HG02981 (cell line): Measurements from ENCODE around the gene SYT9.
A peak's percentile ranks its signal among the peaks of the same experiment; 100 is the strongest.

Source experiments
- ATAC-seq: cut with Tn5 transposase; IDR thresholded peaks from one replicate; pipeline ENCODE4 v1.9.1; 2021; ENCODE audit warnings: mild to moderate bottlenecking, moderate library complexity; ENCODE audit not compliant: unreplicated experiment

The SYT9 gene

DNA sequence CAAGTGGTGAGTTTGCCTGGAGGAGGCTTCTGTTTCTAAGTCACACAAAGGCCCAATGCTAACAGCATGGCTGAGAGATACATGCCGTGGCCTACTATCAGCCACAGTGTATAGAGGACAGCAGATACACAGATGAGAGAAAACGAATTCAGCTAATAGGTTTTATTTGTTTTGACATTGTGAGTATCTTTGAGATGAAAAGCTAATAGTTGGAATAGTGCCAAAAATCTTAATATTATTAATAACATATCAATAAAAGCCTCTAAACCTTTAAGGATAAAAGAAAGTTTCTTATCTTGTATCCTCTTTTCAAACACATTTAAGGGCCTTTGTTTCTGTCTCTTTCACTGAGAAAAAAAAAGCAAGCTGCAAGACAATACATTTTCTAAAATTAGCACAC is 203.2 kb downstream of the SYT9 start:
- ATAC-seq, result no peak

GRCh38 chr11:7457211-7457610 is 205.5 kb downstream of the SYT9 start:
- no peak for ATAC-seq

- ATAC-seq, result no peak
These were observed 211.0 kb downstream of the SYT9 start for GRCh38 chr11:7462706-7463105.

GRCh38 chr11:7467652-7468051 is 215.9 kb downstream of the SYT9 start:
- ATAC-seq, result peak; percentile 77

DNA sequence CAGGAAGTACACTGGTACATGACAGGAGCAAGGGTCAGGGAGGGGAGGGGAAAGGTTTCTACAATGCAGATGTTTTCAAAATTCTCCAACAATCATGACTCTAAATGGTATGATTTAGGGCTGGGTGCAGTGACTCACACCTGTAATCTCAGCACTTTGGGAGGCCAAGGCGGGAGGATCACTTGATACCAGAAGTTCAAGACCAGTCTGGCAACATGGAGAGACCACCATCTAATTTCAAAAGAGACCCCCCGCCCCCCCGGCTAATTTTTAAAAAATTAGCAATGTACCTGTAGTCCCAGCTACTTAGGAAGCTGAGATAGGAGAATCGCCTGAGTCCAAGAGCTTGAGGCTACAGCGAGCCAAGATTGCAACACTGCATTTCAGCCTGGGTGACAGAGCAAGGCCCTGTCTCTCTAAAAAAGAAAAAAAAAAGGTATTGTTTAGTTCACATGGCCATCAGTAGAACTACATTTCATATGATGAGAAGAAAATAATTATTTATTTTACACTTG is 217.7 kb downstream of the SYT9 start:
- ATAC-seq, result no peak

DNA sequence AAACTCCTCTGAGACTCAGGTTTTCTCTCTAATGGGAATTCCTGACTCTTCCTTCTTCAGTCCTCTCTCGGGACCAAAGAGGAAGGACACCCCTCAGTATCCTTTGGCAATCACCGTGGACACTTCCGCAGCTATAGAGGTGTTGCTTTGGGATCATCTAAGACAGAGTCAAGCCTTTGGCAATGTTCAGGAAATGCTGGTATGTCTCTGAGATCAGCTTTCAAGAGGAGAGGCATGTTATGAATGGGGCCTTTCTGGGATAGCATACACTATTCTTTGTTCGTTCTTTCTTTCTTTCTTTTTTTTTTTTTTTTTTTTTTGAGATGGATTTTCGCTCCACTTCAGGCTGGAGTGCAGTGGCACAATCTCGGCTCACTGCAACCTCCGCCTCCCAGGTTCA is 219.4 kb downstream of the SYT9 start:
- no peak for ATAC-seq

DNA sequence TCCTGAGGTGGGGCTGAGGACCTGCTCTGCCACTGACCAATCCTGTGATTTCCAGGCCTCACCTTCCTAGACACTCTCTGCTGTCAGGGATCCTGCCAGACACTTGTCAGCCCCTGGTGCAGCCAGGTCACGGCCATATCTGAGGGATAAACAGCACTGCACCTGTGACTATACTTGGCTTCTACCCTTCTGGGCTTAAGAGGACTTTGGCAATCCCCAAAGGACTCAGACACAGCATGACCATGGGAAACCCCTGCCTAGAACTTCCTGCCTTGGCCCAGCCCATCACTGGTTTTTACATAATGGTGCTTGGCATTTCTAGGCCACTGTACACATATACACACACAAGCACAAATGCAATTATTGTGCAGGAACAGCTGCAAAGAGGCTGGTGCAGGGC is 222.0 kb downstream of the SYT9 start:
- ATAC-seq, result peak; percentile 86

GRCh38 chr11:7480113-7480512 is 228.4 kb downstream of the SYT9 start:
- ATAC-seq, result no peak

- no peak for ATAC-seq
These were observed 232.4 kb downstream of the SYT9 start for GRCh38 chr11:7484131-7484530.

DNA sequence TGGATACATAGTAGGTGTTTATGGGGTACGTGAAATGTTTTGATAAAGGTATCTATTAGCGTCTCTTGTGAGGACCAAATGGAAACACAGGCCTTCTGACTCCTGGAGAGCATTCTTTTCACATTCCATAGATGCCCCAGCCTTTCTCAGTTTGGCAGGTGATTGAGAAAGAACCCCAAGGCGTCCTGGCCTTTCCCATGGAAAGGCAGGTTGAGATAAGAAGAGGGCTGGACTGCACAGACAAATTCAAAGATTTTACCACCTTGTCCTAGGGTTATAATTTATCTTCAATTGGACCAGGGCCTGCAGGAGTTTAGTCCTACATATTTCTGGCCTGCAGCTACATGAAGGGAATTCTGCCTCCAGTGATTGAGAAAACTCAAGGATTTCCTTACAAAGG is 232.9 kb downstream of the SYT9 start:
- no peak for ATAC-seq

DNA sequence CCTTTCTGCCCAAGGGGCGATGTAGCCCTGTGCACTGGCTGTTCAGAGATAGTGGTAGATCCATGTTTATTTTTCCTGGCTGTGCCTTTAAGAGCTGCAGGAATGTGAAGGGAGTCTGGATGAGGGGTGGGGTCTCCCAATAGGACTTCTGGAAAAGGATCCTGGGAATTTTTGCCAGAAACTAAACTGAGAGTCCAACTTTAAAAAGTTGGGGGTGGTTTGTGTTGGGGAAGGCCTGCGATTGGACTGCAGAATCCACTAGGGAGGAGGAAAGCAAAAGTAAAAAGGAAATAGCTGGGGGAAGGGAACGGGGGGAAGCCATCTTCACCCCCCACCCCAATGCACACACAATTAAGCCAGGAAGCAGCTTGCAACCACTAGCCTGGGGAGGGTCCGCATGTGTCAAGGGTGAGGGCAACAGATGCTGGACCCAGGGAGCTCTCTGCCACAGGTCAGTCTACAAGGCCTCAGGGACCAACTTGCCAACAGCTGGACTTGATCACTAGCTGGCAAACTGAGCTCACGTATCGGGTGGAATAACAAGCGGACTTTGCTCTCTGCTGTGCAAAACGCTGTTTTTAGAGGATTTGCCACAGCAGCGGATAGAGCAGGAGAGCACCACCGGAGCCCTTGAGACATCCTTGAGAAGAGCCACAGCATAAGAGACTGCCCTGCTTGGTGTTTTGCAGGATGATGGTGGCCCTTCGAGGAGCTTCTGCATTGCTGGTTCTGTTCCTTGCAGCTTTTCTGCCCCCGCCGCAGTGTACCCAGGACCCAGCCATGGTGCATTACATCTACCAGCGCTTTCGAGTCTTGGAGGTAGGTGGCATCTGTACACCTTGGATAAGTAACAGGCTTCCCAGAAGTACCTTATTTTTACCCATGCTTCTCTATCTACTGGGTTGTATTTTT is 233.7 kb downstream of the SYT9 start, which contains the start of gene OLFML1:
OLFML1 (plus strand) TSS at position 321 of the 912 bp plus-strand sequence; CDS start at position 691, 370 bp downstream.
- ATAC-seq, result no peak

DNA sequence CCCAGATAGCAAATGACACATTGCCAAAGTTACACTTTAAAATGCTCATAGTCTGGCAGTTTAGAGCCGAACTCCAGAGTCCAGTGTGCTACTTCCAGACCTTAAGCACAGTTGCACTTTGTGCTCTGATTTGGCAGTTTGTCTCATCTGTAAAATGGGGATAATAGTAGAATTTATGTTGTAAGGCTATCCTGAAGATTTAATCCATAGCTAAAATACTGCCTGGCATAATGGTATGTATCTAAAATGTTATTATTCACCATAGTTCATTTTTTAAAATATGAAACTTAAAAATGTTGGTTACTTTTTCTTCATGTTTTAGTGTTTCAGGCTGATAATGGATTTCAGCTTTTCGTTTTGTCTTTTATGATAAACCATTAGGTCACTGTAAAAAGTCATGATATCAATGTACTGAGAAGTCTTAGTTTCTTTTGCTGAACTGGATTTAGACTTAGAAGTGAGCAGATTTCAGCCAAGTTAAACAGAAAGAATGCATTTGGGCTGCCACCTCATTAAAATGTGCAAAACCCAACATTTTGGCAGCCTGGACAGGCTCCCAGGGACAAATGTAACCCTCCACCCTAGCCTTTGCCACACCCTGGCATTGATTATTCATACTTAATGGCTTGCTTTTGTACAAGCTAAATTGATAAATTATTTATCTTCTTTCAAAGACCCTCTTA is 234.5 kb downstream of the SYT9 start:
- ATAC-seq, result no peak

DNA sequence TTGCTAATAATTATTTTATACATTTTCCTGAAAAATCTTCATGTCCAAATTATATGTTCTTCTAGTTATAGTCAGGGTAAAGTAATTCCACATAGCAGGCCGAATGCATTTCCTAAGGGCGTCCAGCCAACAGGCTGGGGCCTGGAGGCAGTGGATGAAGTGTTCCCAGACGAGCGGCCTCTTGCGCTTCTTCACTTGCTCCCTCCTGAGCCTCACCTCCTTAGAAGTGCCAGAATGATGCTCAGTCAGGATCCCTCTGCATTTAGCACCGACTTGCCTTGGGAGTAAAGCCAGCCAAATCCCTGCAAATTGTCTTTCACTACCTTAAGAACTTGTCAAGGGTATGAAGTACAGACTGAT is 235.1 kb downstream of the SYT9 start:
- ATAC-seq, result no peak

- ATAC-seq, result no peak
These were observed 235.7 kb downstream of the SYT9 start for GRCh38 chr11:7487360-7487759.

DNA sequence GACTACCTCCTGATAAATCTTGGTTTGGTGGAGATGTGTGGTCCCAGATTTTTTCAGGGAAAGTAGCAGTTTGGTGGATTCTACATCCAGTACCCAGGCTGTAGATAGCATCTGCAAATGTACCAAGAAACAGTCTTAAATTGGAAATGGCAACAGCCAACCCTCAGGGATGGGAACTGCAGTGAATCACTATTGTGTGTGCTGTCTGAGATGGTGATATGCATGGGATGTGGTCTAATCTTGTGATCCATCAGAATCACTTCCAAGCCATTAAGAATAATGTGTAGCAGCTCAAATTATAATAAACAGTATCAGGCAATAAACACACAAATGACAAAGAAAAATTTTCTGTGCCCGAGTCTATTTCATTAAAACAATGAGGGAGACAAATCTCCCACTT is 237.0 kb downstream of the SYT9 start:
- no peak for ATAC-seq

- no peak for ATAC-seq
These were observed 237.7 kb downstream of the SYT9 start for GRCh38 chr11:7489376-7489775.

DNA sequence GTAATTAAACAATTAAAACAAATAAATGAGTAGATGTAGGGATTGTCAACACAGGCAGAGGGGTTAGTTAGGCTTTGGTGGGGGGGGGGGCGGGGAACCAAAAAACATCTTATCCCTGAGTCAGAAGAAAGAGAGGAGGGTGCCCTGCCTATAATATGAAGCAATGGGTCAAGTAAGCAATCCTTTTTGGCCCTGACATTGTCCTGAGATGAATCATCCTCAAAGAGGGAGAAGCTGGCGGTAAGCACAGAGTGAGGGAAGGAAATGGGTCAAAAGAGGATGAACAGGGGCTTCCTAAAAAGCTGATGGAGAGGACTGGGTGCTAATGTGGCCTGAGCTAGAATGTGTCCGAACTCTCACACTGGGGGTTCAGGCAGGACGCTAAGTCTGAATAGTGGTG is 238.3 kb downstream of the SYT9 start:
- ATAC-seq, result no peak

DNA sequence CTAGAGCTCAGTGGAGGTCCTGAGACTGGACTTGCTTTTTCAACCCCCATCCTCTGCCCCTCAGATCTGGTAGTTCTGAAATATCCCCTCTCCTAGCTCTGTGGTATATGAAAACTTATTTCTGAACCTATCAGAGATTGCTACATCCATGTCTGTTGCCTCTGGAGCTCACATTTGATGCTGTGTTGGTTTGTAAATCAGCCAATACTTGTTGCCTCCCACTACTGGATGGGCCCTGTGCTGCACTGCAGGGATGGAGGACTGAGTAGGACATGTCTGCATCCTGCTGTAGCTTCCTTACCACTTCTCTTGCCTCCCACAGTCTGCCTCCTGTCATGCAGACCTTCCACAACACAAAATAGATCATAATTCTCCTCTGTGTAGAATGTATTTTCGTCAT is 238.8 kb downstream of the SYT9 start:
- no peak for ATAC-seq

DNA sequence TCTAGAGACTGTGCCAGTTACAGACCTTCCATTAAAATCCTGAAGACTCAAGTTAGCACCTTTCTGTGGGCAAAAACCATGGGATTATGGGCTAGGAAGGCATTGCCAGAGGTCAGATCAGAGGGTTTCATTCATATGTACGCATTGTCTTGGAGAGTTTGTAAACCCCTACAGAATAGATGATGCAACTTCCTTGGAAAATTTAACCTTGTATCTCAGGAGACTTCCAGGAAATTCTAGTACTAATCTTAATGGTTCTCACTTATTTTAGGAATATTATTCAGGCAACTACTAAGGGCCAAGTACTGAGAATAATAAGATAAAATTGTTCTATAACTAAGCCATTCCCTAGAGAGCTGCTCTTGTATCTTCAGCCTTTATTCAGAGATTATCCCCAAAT is 240.5 kb downstream of the SYT9 start:
- no peak for ATAC-seq

DNA sequence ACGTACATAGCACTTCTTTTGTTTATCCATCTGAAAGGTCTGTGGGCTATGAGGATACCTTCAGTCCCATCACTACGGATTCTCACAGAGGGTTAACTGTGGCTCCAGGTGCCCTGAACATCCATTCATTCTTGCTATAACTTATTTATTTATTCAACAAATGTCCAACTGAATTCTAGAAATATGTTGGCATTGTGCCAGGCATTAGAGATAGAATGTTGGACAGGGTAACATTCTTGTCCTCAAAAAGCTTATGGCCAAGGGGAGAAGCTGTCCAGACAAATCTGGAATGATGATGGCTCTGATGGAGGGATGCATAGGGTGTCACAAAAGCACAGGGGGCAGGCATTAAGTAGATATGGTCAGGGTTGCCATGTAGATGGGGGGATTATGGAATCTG is 242.0 kb downstream of the SYT9 start:
- ATAC-seq, result no peak

GRCh38 chr11:7494086-7494745 is 242.5 kb downstream of the SYT9 start:
- ATAC-seq, result no peak
